H1 (cell line): Measurements from ENCODE around the gene SAMD14. TPM values are rescaled to one million over a fixed set of nuclear protein-coding genes. Genes with fewer than 3 reads are reported as not detected.

Experiments
- CTCF ChIP-seq, 3 experiments: IDR thresholded peaks; 1 replicate in 2 of 3; 2 replicates in 1 of 3; pipeline versions ENCODE4 v1.5.1 to v1.6.1; 2011; ENCODE audit warnings: low read length in 3 of 3, mild to moderate bottlenecking in 3 of 3, inconsistent platforms in 2 of 3, low read depth in 1 of 3, moderate library complexity in 1 of 3; ENCODE audit not compliant: insufficient read depth in 1 of 3; ENCODE audit errors: control extremely low read depth in 1 of 3
- RAD21 ChIP-seq, 2 experiments: IDR thresholded peaks in 1 of 2; conservative IDR thresholded peaks in 1 of 2; 2 replicates each; pipeline ENCODE4 v1.6.1; 2011; ENCODE audit warnings: low read depth in 2 of 2, low read length in 2 of 2, improper control_type of control experiment in 1 of 2, inconsistent platforms in 1 of 2, mild to moderate bottlenecking in 1 of 2, moderate library complexity in 1 of 2
- polyA plus RNA-seq, 7 experiments: library from polyadenylated mRNA; depleted of rRNA in 3 of 7; stranded (reverse) in 5 of 7; unstranded in 2 of 7; fragments of >200 nt in 5 of 7; fragments of 200-250 nt in 2 of 7; gene quantifications; 1 replicate in 5 of 7; 2 replicates in 1 of 7; 4 replicates in 1 of 7; pipeline versions ENCODE4 v1.2.1 to v1.2.3, GENCODE V29; 2011 to 2013; ENCODE audit warnings: missing spikeins in 2 of 7, mixed read lengths in 2 of 7
- total RNA-seq: library from RNA; stranded (reverse); fragmentation: NEBNext Ultra II Directional; extraction: Animal tissue kit (Norgen Biotek cat#: 25700); gene quantifications from 2 replicates; pipeline ENCODE4 v1.2.1, GENCODE V29; 2021

SAMD14 gene
- total and polyA plus RNA-seq, 2 of the 8 experiments (the other 6 are each of a cell fraction or from before 2014, with no cell fraction given), result 5.7 to 5.8 TPM

GRCh38 chr17:50114849-50115357 lies 15.1 kb downstream of the SAMD14 start (continued):
- TF ChIP-seq CTCF (IDR thresholded peaks at IDR 0.05; ENCODE audit: control extremely low read depth in 1 of 3, insufficient read depth in 1 of 3, low read depth in 1 of 3, low read length in 3 of 3) (peak in 2 of 3 experiments; percentile 89 to 93; a peak in 3 of 4 replicates), RAD21 (IDR thresholded peaks at IDR 0.05 in 1 of 2, conservative IDR thresholded peaks at IDR 0.05 in 1 of 2; ENCODE audit: low read depth in 2 of 2, low read length in 2 of 2) (peak; percentile 68 to 73)
